Ascending aorta (tissue), 2 donors: Measurements from ENCODE around the gene YPEL2. TPM values are rescaled to one million over a fixed set of nuclear protein-coding genes. Genes with fewer than 3 reads are reported as not detected.

Experiments
- DNase-seq, 2 donors: peaks; one replicate each; pipeline ENCODE4 v3.0.0-alpha.2; 2019; ENCODE audit warnings: low spot score in 2 of 2
- H3K27ac ChIP-seq, 2 donors: fragments of 200-600 bp; sonication (generic); one replicate each; pipeline ENCODE4 v1.5.1; 2016 to 2017; ENCODE audit warnings: mild to moderate bottlenecking in 1 of 2
- H3K27me3 ChIP-seq: fragments of 200-600 bp; sonication (generic); one replicate; pipeline ENCODE4 v1.5.1; 2017
- H3K36me3 ChIP-seq, 2 donors: fragments of 200-600 bp; sonication (generic); one replicate each; pipeline ENCODE4 v1.5.1; 2016
- H3K4me1 ChIP-seq, 2 donors: fragments of 200-600 bp; sonication (generic); one replicate each; pipeline ENCODE4 v1.5.1; 2016 to 2017; ENCODE audit warnings: mild to moderate bottlenecking in 1 of 2
- H3K4me3 ChIP-seq, 2 donors: fragments of 200-600 bp; sonication (generic); one replicate each; pipeline ENCODE4 v1.5.1; 2016 to 2017; ENCODE audit warnings: mild to moderate bottlenecking in 1 of 2
- H3K9me3 ChIP-seq, 2 donors: fragments of 200-600 bp; sonication (generic); one replicate each; pipeline ENCODE4 v1.5.1; 2016
- CTCF ChIP-seq, 3 experiments: fragments of 200-600 bp in 2 of 3; fragments of 450-650 bp in 1 of 3; sonication (generic) in 2 of 3; IDR thresholded peaks; one replicate each; pipeline ENCODE4 v1.5.1; 2016 to 2019; ENCODE audit warnings: antibody characterized with exemption in 3 of 3, mild to moderate bottlenecking in 1 of 3, moderate library complexity in 1 of 3
- intact Hi-C: fragments of 100-400 bp; cut with DNase I; formaldehyde crosslinking; loops from one replicate; pipeline ENCODE4 v1.15.1; 2023
- total RNA-seq: library from RNA; depleted of rRNA; stranded (reverse); fragments of >200 nt; gene quantifications from one replicate; pipeline ENCODE4 v1.1.0, GENCODE V29; 2016

The YPEL2 gene
- total RNA-seq, 1 donor from 2014 or later, result 10.5 TPM

GRCh38 chr17:59327981-59328290 is 3.5 kb upstream of the YPEL2 start:
- H3K27me3 ChIP-seq, result no peaks in the 10 kb centered on the region
- intact Hi-C loops, result loop anchor here (5.0 kb wide), 1 partner anchor 154 kb away; no protein-coding TSS in a partner anchor
- TF ChIP-seq CTCF (IDR thresholded peaks at IDR 0.05), result no peak
- H3K9me3 ChIP-seq, result no peaks in the 10 kb centered on the region
- no peak overlapping the region for H3K4me3 ChIP-seq
- peak in 1 of 2 donors; percentile 66 for DNase-seq
- no peaks in the 10 kb centered on the region for H3K36me3 ChIP-seq
- H3K4me1 ChIP-seq, result peaks cover 11 to 28% of the 10 kb centered on the region in 2 donors
- peak overlapping the region; percentile 97 to 99 for H3K27ac ChIP-seq

- H3K4me3 ChIP-seq, result no peak overlapping the region
- peak in 1 of 2 donors; percentile 62 for DNase-seq
- no peaks in the 10 kb centered on the region for H3K36me3 ChIP-seq
- H3K27ac ChIP-seq, result peak overlapping the region; percentile 97 to 99
- intact Hi-C loops, result loop anchor here (5.0 kb wide), 1 partner anchor 154 kb away; no protein-coding TSS in a partner anchor
- TF ChIP-seq CTCF (IDR thresholded peaks at IDR 0.05), result no peak
- no peaks in the 10 kb centered on the region for H3K27me3 ChIP-seq
- H3K4me1 ChIP-seq, result peaks cover 11 to 29% of the 10 kb centered on the region in 2 donors
- H3K9me3 ChIP-seq, result no peaks in the 10 kb centered on the region
Observed at GRCh38 chr17:59328601-59329000, 2.9 kb upstream of the YPEL2 start.

GRCh38 chr17:59329176-59330052 is 2.0 kb upstream of the YPEL2 start:
- no peaks in the 10 kb centered on the region for H3K9me3 ChIP-seq
- H3K4me1 ChIP-seq, result peaks cover 11 to 37% of the 10 kb centered on the region in 2 donors
- DNase-seq, result peak; percentile 22 to 79
- no peaks in the 10 kb centered on the region for H3K36me3 ChIP-seq
- peak; percentile 78 to 85 (median 84) for TF ChIP-seq CTCF (IDR thresholded peaks at IDR 0.05)
- H3K4me3 ChIP-seq, result no peak overlapping the region
- intact Hi-C loops, result loop anchor here (1.0 to 5.0 kb wide), 5 partner anchors 37 to 238 kb away; partner anchors contain the start of gene DHX40
- no peaks in the 10 kb centered on the region for H3K27me3 ChIP-seq
- H3K27ac ChIP-seq, result peak overlapping the region; percentile 97 to 99

GRCh38 chr17:59330053-59330942 is 1.2 kb upstream of the YPEL2 start:
- Histone ChIP-seq H3K36me3 (no peaks in the 10 kb centered on the region), H3K4me3 (peak overlapping the region; percentile 85 to 99), H3K27ac (peak overlapping the region; percentile 97 to 99), H3K9me3 (no peaks in the 10 kb centered on the region), H3K27me3 (no peaks in the 10 kb centered on the region), H3K4me1 (peaks cover 14 to 43% of the 10 kb centered on the region in 2 donors)
- intact Hi-C loops, result loop anchor here (1.0 to 5.0 kb wide), 4 partner anchors 37 to 237 kb away; partner anchors contain the start of gene DHX40
- no peak for TF ChIP-seq CTCF (IDR thresholded peaks at IDR 0.05)
- peak; percentile 22 to 84 for DNase-seq

- Histone ChIP-seq H3K4me1 (peaks cover 14 to 49% of the 10 kb centered on the region in 2 donors), H3K27ac (peak overlapping the region; percentile 97 to 99), H3K4me3 (peak overlapping the region; percentile 85 to 99), H3K36me3 (no peaks in the 10 kb centered on the region), H3K27me3 (no peaks in the 10 kb centered on the region), H3K9me3 (no peaks in the 10 kb centered on the region)
- peak in 1 of 2 donors; percentile 82 for DNase-seq
- no peak for TF ChIP-seq CTCF (IDR thresholded peaks at IDR 0.05)
- intact Hi-C loops, result loop anchor here (2.0 to 5.0 kb wide), 3 partner anchors 35 to 235 kb away; partner anchors contain the start of gene DHX40
Observed at GRCh38 chr17:59331929-59332748, 684 bp downstream of the YPEL2 start.
